ENCODE results near the gene CTDNEP1. TPM values are rescaled to one million over a fixed set of nuclear protein-coding genes. Genes with fewer than 3 reads are reported as not detected.

Gene CTDNEP1
- total RNA-seq, 1 donor from 2014 or later = 179 TPM

GRCh38 chr17:7211491-7212273, 39.9 kb downstream of the CTDNEP1 start:
- peaks cover 66% of the 10 kb centered on the region for H3K4me1 Mint-ChIP-seq
- H3K36me3 Mint-ChIP-seq (ENCODE audit: low read depth) = no peaks in the 10 kb centered on the region
- peaks cover 23% of the 10 kb centered on the region for H3K27me3 Mint-ChIP-seq (ENCODE audit: low read depth)
- peak overlapping the region; percentile 67 for H3K4me3 Mint-ChIP-seq
- no peak for DNase-seq (ENCODE audit: low read depth, low spot score)
- peak overlapping the region; percentile 38 for H3K27ac Mint-ChIP-seq (ENCODE audit: unreplicated experiment)
- TF ChIP-seq, protein P1, sequence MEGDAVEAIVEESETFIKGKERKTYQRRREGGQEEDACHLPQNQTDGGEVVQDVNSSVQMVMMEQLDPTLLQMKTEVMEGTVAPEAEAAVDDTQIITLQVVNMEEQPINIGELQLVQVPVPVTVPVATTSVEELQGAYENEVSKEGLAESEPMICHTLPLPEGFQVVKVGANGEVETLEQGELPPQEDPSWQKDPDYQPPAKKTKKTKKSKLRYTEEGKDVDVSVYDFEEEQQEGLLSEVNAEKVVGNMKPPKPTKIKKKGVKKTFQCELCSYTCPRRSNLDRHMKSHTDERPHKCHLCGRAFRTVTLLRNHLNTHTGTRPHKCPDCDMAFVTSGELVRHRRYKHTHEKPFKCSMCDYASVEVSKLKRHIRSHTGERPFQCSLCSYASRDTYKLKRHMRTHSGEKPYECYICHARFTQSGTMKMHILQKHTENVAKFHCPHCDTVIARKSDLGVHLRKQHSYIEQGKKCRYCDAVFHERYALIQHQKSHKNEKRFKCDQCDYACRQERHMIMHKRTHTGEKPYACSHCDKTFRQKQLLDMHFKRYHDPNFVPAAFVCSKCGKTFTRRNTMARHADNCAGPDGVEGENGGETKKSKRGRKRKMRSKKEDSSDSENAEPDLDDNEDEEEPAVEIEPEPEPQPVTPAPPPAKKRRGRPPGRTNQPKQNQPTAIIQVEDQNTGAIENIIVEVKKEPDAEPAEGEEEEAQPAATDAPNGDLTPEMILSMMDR (conservative IDR thresholded peaks at IDR 0.05) = no peak
- no peaks in the 10 kb centered on the region for H3K9me3 Mint-ChIP-seq

DNA sequence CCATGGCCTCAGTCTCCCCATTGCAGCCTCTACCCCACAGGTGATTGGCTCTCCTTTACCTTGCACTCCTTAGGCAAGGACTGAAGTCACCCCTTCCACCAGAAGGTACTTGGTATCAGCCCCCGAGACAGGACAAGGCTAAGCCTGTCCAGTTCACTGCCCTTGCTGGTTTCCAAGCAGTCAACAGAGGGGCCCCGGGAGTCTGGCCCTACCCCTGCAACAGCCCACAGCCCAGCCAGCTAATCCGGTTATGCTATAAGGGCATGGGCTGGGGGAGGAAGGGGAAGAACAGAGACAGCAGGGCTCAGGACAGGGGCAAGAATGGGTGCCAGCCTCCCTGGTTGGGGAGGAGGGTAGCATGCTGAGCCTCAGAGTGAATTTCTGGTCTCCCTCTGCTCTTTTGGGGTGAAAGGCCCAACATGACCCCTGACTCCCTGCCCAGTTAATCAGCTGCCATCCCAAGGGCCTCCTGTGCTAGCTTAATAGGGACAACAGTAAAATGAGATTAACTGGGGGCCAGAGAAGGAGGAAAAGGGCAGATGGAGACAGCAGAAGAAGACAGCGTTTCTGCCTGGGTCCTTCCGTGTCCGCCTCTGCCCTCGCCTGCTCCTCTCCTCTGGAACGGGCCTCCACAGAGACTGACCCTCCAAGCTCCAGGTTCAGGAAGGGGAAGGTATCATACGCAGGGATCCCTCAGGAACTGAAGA, 42.6 kb downstream of the CTDNEP1 start:
- H3K4me1 Mint-ChIP-seq = peaks cover 66% of the 10 kb centered on the region
- H3K9me3 Mint-ChIP-seq = no peaks in the 10 kb centered on the region
- no peak overlapping the region for H3K27ac Mint-ChIP-seq (ENCODE audit: unreplicated experiment)

GRCh38 chr17:7208027-7208571, 43.4 kb downstream of the CTDNEP1 start:
- Mint-ChIP-seq H3K27ac (ENCODE audit: unreplicated experiment) (no peak overlapping the region), H3K36me3 (ENCODE audit: low read depth) (no peaks in the 10 kb centered on the region), H3K4me3 (peak overlapping the region; percentile 65), H3K4me1 (peaks cover 60% of the 10 kb centered on the region), H3K27me3 (ENCODE audit: low read depth) (no peaks in the 10 kb centered on the region), H3K9me3 (no peaks in the 10 kb centered on the region)
- TF ChIP-seq, protein P1 (conservative IDR thresholded peaks at IDR 0.05) = no peak
- no peak for DNase-seq (ENCODE audit: low read depth, low spot score)

More for the DNA sequence above, 42.6 kb downstream of the CTDNEP1 start:
- Mint-ChIP-seq H3K27me3 (ENCODE audit: low read depth) (peaks cover under 1% of the 10 kb centered on the region), H3K36me3 (ENCODE audit: low read depth) (no peaks in the 10 kb centered on the region), H3K4me3 (peak overlapping the region; percentile 65)
- DNase-seq (ENCODE audit: low read depth, low spot score) = no peak
- TF ChIP-seq, protein P1 (conservative IDR thresholded peaks at IDR 0.05) = no peak

DNA sequence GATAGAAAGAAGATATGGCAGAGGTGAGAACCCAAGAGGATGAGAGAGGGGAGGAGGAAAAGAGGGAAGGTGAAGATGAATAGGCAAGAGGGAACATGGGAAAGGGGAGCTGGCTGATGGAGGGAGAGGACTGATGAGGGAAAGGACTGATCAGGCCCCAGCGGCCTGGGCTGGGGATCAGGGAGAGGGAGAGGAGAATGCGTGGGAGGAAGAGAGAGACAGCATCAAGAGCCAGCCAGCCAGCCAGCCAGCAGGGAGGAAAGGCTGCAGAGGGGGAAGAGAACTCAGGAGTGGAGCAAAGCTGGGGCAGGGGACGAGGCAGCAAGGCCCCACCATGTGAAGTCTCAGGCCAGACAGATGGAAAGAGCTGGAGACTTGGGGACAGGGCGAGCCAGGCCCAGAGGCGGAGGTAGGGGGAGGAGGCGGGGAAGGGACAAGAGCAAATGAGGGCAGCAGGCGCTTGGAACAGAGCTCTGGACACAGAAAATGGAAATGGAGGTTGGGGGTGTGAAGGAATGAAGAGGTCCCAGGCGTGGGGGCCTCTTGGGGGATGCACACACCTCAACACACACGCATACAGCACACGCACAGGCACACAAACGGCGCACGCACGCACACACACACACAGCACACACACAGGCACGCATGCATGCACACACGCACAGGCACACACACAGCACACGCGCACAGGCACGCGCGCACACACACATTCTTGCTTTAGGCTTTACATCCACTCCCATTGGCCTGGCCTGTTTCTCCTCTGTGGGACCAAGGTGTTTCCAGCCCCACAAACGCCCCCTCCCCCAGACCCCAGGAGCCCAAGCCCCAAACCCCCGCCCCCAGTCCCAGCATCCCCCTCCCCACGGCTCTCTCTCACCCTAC, 44.2 kb downstream of the CTDNEP1 start:
- H3K4me1 Mint-ChIP-seq = peaks cover 58% of the 10 kb centered on the region

More for the DNA sequence above, 44.2 kb downstream of the CTDNEP1 start:
- Mint-ChIP-seq H3K27me3 (ENCODE audit: low read depth) (no peaks in the 10 kb centered on the region), H3K36me3 (ENCODE audit: low read depth) (peaks cover 2% of the 10 kb centered on the region), H3K4me3 (peak overlapping the region; percentile 31), H3K27ac (ENCODE audit: unreplicated experiment) (peak overlapping the region; percentile 67), H3K9me3 (no peaks in the 10 kb centered on the region)
- TF ChIP-seq, protein P1 (conservative IDR thresholded peaks at IDR 0.05) = no peak
- DNase-seq (ENCODE audit: low read depth, low spot score) = no peak
